Hepatocyte (in vitro differentiated cells): Measurements from ENCODE around the gene CLDN2.

Experiments used
- CTCF ChIP-seq: fragments of 200-600 bp; sonication (generic); IDR thresholded peaks from 2 replicates; pipeline ENCODE4 v1.5.1; 2016; ENCODE audit warnings: antibody characterized with exemption, mild to moderate bottlenecking; ENCODE audit not compliant: poor library complexity
- EZH2 ChIP-seq: fragments of 200-600 bp; sonication (generic); IDR thresholded peaks from 2 replicates; pipeline ENCODE4 v1.6.1; 2016; ENCODE audit warnings: antibody characterized with exemption, mild to moderate bottlenecking, borderline replicate concordance
- EZH2phosphoT487 ChIP-seq: fragments of 200-600 bp; sonication (generic); IDR thresholded peaks from one replicate; pipeline ENCODE4 v1.6.1; 2018; ENCODE audit warnings: antibody characterized with exemption, mild to moderate bottlenecking, low read depth, moderate library complexity; ENCODE audit not compliant: unreplicated experiment, severe bottlenecking

GRCh38 chrX:106889468-106889867, 30.7 kb upstream of the CLDN2 start:
- TF ChIP-seq CTCF (no peak), EZH2 (no peak), EZH2phosphoT487 (no peak)
